ENCODE measurements around the gene PCBP3. TPM values are rescaled to one million over a fixed set of nuclear protein-coding genes. Genes with fewer than 3 reads are reported as not detected.
"Not testable (repeated sequence)": the region's sequence is repeated elsewhere in the genome, so short reads cannot be mapped to it uniquely, and the experiment has no call there.

PCBP3 gene
- total RNA-seq, 1 donor from 2014 or later = not detected

GRCh38 chr21:45814210-45814940 is 170.8 kb downstream of the PCBP3 start:
- not testable (repeated sequence) for H3K9ac ChIP-seq (ENCODE audit: low read depth in 1 of 3, low read length in 3 of 3); H3K36me3 ChIP-seq (ENCODE audit: control insufficient read depth in 3 of 3, insufficient read depth in 3 of 3, low read length in 3 of 3); H3K9me3 ChIP-seq (ENCODE audit: control insufficient read depth in 3 of 3, low read length in 3 of 3); H3K4me3 ChIP-seq (ENCODE audit: low read length in 3 of 3); H3K27ac ChIP-seq (ENCODE audit: low read depth, low read length); H3K4me1 ChIP-seq (ENCODE audit: control insufficient read depth in 3 of 3, insufficient read depth in 3 of 3, low read length in 3 of 3)
- peaks cover 3 to 20% (median 7%) of the 10 kb centered on the region in 3 donors for H3K27me3 ChIP-seq (ENCODE audit: control insufficient read depth in 3 of 3, insufficient read depth in 3 of 3, low read length in 3 of 3)

- H3K4me3 ChIP-seq (ENCODE audit: low read length in 3 of 3); H3K27ac ChIP-seq (ENCODE audit: low read depth, low read length); H3K9me3 ChIP-seq (ENCODE audit: control insufficient read depth in 3 of 3, low read length in 3 of 3); H3K36me3 ChIP-seq (ENCODE audit: control insufficient read depth in 3 of 3, insufficient read depth in 3 of 3, low read length in 3 of 3); H3K9ac ChIP-seq (ENCODE audit: low read depth in 1 of 3, low read length in 3 of 3); H3K4me1 ChIP-seq (ENCODE audit: control insufficient read depth in 3 of 3, insufficient read depth in 3 of 3, low read length in 3 of 3): not testable (repeated sequence)
- H3K27me3 ChIP-seq (ENCODE audit: control insufficient read depth in 3 of 3, insufficient read depth in 3 of 3, low read length in 3 of 3) = peaks cover 3 to 31% (median 7%) of the 10 kb centered on the region in 3 donors
Observed at GRCh38 chr21:45815781-45816180, 172.3 kb downstream of the PCBP3 start.

GRCh38 chr21:45816794-45817193 is 173.3 kb downstream of the PCBP3 start:
- H3K9ac ChIP-seq (ENCODE audit: low read depth in 1 of 3, low read length in 3 of 3) = no peak overlapping the region
- H3K36me3 ChIP-seq (ENCODE audit: control insufficient read depth in 3 of 3, insufficient read depth in 3 of 3, low read length in 3 of 3) = no peaks in the 10 kb centered on the region
- H3K27ac ChIP-seq (ENCODE audit: low read depth, low read length) = no peak overlapping the region

GRCh38 chr21:45817345-45817744 is 173.8 kb downstream of the PCBP3 start:
- H3K27ac ChIP-seq (ENCODE audit: low read depth, low read length) = no peak overlapping the region
- H3K9me3 ChIP-seq (ENCODE audit: control insufficient read depth in 3 of 3, low read length in 3 of 3) = no peaks in the 10 kb centered on the region
- no peaks in the 10 kb centered on the region for H3K36me3 ChIP-seq (ENCODE audit: control insufficient read depth in 3 of 3, insufficient read depth in 3 of 3, low read length in 3 of 3)
- H3K4me1 ChIP-seq (ENCODE audit: control insufficient read depth in 3 of 3, insufficient read depth in 3 of 3, low read length in 3 of 3) = no peaks in the 10 kb centered on the region
- H3K9ac ChIP-seq (ENCODE audit: low read depth in 1 of 3, low read length in 3 of 3) = no peak overlapping the region
- H3K4me3 ChIP-seq (ENCODE audit: low read length in 3 of 3) = no peak overlapping the region
- peaks cover 3 to 37% (median 10%) of the 10 kb centered on the region in 3 donors for H3K27me3 ChIP-seq (ENCODE audit: control insufficient read depth in 3 of 3, insufficient read depth in 3 of 3, low read length in 3 of 3)

More at GRCh38 chr21:45816794-45817193, 173.3 kb downstream of the PCBP3 start:
- Histone ChIP-seq H3K4me3 (ENCODE audit: low read length in 3 of 3) (no peak overlapping the region), H3K27me3 (ENCODE audit: control insufficient read depth in 3 of 3, insufficient read depth in 3 of 3, low read length in 3 of 3) (peaks cover 3 to 32% (median 9%) of the 10 kb centered on the region in 3 donors), H3K9me3 (ENCODE audit: control insufficient read depth in 3 of 3, low read length in 3 of 3) (no peaks in the 10 kb centered on the region), H3K4me1 (ENCODE audit: control insufficient read depth in 3 of 3, insufficient read depth in 3 of 3, low read length in 3 of 3) (no peaks in the 10 kb centered on the region)

- H3K36me3 ChIP-seq (ENCODE audit: control insufficient read depth in 3 of 3, insufficient read depth in 3 of 3, low read length in 3 of 3) = no peaks in the 10 kb centered on the region
- peaks cover 10 to 48% (median 19%) of the 10 kb centered on the region in 3 donors for H3K27me3 ChIP-seq (ENCODE audit: control insufficient read depth in 3 of 3, insufficient read depth in 3 of 3, low read length in 3 of 3)
- H3K9ac ChIP-seq (ENCODE audit: low read depth in 1 of 3, low read length in 3 of 3) = no peak overlapping the region
- no peak overlapping the region for H3K27ac ChIP-seq (ENCODE audit: low read depth, low read length)
- H3K9me3 ChIP-seq (ENCODE audit: control insufficient read depth in 3 of 3, low read length in 3 of 3) = no peaks in the 10 kb centered on the region
- H3K4me1 ChIP-seq (ENCODE audit: control insufficient read depth in 3 of 3, insufficient read depth in 3 of 3, low read length in 3 of 3) = no peaks in the 10 kb centered on the region
- no peak overlapping the region for H3K4me3 ChIP-seq (ENCODE audit: low read length in 3 of 3)
Observed at GRCh38 chr21:45818276-45818903, 174.9 kb downstream of the PCBP3 start.

GRCh38 chr21:45818904-45819285 is 175.4 kb downstream of the PCBP3 start:
- H3K9me3 ChIP-seq (ENCODE audit: control insufficient read depth in 3 of 3, low read length in 3 of 3) = no peaks in the 10 kb centered on the region
- H3K9ac ChIP-seq (ENCODE audit: low read depth in 1 of 3, low read length in 3 of 3) = no peak overlapping the region
- H3K4me3 ChIP-seq (ENCODE audit: low read length in 3 of 3) = no peak overlapping the region
- H3K27me3 ChIP-seq (ENCODE audit: control insufficient read depth in 3 of 3, insufficient read depth in 3 of 3, low read length in 3 of 3) = peaks cover 11 to 49% (median 19%) of the 10 kb centered on the region in 3 donors
- H3K4me1 ChIP-seq (ENCODE audit: control insufficient read depth in 3 of 3, insufficient read depth in 3 of 3, low read length in 3 of 3) = no peaks in the 10 kb centered on the region
- no peak overlapping the region for H3K27ac ChIP-seq (ENCODE audit: low read depth, low read length)
- H3K36me3 ChIP-seq (ENCODE audit: control insufficient read depth in 3 of 3, insufficient read depth in 3 of 3, low read length in 3 of 3) = no peaks in the 10 kb centered on the region

GRCh38 chr21:45819478-45820170 is 176.1 kb downstream of the PCBP3 start:
- Histone ChIP-seq H3K27ac (ENCODE audit: low read depth, low read length) (no peak overlapping the region), H3K9me3 (ENCODE audit: control insufficient read depth in 3 of 3, low read length in 3 of 3) (no peaks in the 10 kb centered on the region), H3K4me1 (ENCODE audit: control insufficient read depth in 3 of 3, insufficient read depth in 3 of 3, low read length in 3 of 3) (no peaks in the 10 kb centered on the region), H3K27me3 (ENCODE audit: control insufficient read depth in 3 of 3, insufficient read depth in 3 of 3, low read length in 3 of 3) (peaks cover 18 to 56% (median 19%) of the 10 kb centered on the region in 3 donors), H3K36me3 (ENCODE audit: control insufficient read depth in 3 of 3, insufficient read depth in 3 of 3, low read length in 3 of 3) (no peaks in the 10 kb centered on the region), H3K9ac (ENCODE audit: low read depth in 1 of 3, low read length in 3 of 3) (no peak overlapping the region), H3K4me3 (ENCODE audit: low read length in 3 of 3) (no peak overlapping the region)

GRCh38 chr21:45820171-45821091 is 176.9 kb downstream of the PCBP3 start:
- H3K27me3 ChIP-seq (ENCODE audit: control insufficient read depth in 3 of 3, insufficient read depth in 3 of 3, low read length in 3 of 3) = peaks cover 24 to 64% (median 25%) of the 10 kb centered on the region in 3 donors
- no peaks in the 10 kb centered on the region for H3K9me3 ChIP-seq (ENCODE audit: control insufficient read depth in 3 of 3, low read length in 3 of 3)
- H3K4me3 ChIP-seq (ENCODE audit: low read length in 3 of 3) = no peak overlapping the region
- H3K27ac ChIP-seq (ENCODE audit: low read depth, low read length) = no peak overlapping the region
- H3K36me3 ChIP-seq (ENCODE audit: control insufficient read depth in 3 of 3, insufficient read depth in 3 of 3, low read length in 3 of 3) = no peaks in the 10 kb centered on the region
- H3K9ac ChIP-seq (ENCODE audit: low read depth in 1 of 3, low read length in 3 of 3) = no peak overlapping the region
- H3K4me1 ChIP-seq (ENCODE audit: control insufficient read depth in 3 of 3, insufficient read depth in 3 of 3, low read length in 3 of 3) = no peaks in the 10 kb centered on the region

GRCh38 chr21:45821315-45821962 is 177.9 kb downstream of the PCBP3 start:
- no peak overlapping the region for H3K9ac ChIP-seq (ENCODE audit: low read depth in 1 of 3, low read length in 3 of 3)
- no peaks in the 10 kb centered on the region for H3K36me3 ChIP-seq (ENCODE audit: control insufficient read depth in 3 of 3, insufficient read depth in 3 of 3, low read length in 3 of 3)
- H3K4me3 ChIP-seq (ENCODE audit: low read length in 3 of 3) = no peak overlapping the region
- no peaks in the 10 kb centered on the region for H3K9me3 ChIP-seq (ENCODE audit: control insufficient read depth in 3 of 3, low read length in 3 of 3)
- H3K27me3 ChIP-seq (ENCODE audit: control insufficient read depth in 3 of 3, insufficient read depth in 3 of 3, low read length in 3 of 3) = peaks cover 24 to 67% (median 25%) of the 10 kb centered on the region in 3 donors
- H3K27ac ChIP-seq (ENCODE audit: low read depth, low read length) = no peak overlapping the region
- no peaks in the 10 kb centered on the region for H3K4me1 ChIP-seq (ENCODE audit: control insufficient read depth in 3 of 3, insufficient read depth in 3 of 3, low read length in 3 of 3)

Data from skeletal muscle tissue (tissue), 4 donors.